HUDEP-2 (cell line): ENCODE data around the gene OR2AK2.

Experiments
- DNase-seq, 76 experiments: peaks; one replicate each; lab custom pipeline; 2025; ENCODE audit not compliant: unreplicated experiment in 76 of 76; lab: John Stamatoyannopoulos, UW

OR2AK2 gene

DNA sequence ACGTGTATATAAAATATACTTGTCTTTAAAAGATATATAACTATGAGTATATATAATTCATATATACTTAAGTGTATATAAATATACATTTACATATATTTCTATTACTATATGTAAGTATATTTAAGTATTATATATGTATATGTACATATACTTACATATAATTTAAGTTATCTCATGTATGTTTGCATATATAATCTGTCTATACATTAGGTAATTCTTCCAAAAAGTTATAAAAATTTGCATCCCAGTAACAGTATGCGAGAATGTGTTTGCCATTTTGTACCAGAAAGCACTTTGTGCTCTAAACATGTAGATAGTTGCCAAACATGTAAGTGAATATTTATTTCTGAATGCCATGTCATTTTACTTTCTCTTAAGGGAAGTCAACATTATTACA, at the start of gene OR2AK2:
OR2AK2 (plus strand) TSS at position 301 of the 400 bp plus-strand sequence. CDS start 144 bp downstream, outside the sequence.
- DNase-seq: no peak

DNA sequence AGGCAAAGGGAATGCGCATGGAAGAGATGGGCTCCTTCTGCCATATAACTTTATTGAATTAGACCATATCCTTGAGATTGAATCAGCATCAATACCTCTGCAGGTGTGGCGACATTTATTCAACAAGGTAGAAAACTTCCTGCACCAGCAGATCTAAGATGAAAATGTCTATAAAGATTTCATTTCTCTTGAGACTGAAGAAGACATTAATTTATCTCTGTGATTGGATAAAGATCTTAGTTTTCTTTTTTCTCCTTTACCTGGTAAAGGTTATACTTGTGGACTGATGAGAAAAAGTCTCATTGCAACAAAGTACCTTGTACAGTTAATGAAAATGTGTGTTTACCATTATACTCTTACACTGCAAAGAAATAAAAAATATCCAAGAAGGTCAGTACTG, 45.1 kb upstream of the OR2AK2 start, which contains the start of gene OR2T8:
OR2T8 (plus strand) TSS at position 301 of the 400 bp plus-strand sequence. CDS start 766 bp downstream, outside the sequence.
- no peak for DNase-seq

DNA sequence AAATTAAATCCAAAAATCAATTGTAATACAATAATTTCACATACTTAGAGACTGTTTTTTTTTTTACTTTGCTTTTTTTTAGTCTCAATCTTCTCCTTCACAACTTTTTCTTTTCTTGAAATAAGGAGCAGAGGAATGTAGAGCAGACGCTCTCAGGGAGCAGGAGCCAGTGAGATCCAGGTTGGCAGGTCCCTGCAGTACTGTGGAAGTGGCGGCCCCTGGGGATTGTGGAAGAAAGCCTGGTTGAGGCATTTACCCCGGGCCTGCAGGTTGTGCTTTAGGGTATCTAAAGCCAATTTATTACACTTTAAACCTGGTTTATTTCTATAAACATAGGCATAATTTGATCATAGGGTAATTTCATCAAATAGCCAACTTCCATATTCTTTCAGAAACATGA, 41.1 kb upstream of the OR2AK2 start:
- no peak for DNase-seq

- no peak for DNase-seq
Observed at GRCh38 chr1:247924868-247925267, 40.2 kb upstream of the OR2AK2 start, which contains the start of gene OR2AJ1. Gene OR2AJ1, plus strand, starts transcription at chr1:247924889. Its CDS starts 8,880 bp downstream, at chr1:247933769.

- no peak for DNase-seq
Observed at GRCh38 chr1:247933989-247934388, 31.0 kb upstream of the OR2AK2 start.

- no peak for DNase-seq
Observed at GRCh38 chr1:247935781-247936180, 29.3 kb upstream of the OR2AK2 start.

DNA sequence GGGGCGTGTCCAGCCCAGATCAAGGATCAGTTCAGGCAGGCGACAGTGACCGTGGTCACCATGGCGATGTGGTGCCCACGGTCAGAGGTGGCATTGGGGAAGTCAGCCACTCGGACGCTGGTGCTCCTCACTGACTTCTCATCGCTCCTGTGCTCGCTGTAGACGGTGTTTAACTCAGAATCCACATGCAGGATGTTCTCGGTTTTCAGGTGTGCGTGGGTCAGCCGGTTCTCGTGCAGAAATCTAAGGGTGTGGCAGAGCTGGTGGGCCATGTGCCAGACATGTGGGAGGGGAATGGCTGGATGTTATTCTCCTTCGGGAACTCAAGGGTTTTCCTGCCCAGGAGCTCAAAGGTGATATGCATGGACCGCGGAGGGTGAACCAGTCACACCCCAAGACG, 28.6 kb upstream of the OR2AK2 start:
- no peak for DNase-seq

- DNase-seq: peak; percentile 16 to 98 (median 92)
Observed at GRCh38 chr1:247936965-247937734, 27.9 kb upstream of the OR2AK2 start.

DNA sequence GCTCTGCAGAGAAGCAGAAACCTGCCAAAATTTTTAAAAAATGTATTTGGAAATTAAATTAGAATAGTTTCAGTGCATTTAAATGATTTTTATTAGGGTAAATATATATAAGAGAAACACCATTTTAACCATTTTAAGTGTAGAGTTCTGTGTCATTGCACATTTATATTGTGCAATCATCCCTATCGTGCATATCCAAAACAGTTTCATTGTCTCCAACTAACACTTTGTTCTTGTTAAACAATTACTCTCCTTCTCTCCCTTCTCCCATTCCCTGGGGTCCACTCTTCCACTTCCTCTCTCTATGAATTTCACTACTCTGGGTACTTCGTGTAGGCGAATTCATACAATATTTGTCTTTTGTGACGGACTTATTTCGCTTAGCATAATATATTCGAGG, 22.4 kb upstream of the OR2AK2 start:
- no peak for DNase-seq

DNA sequence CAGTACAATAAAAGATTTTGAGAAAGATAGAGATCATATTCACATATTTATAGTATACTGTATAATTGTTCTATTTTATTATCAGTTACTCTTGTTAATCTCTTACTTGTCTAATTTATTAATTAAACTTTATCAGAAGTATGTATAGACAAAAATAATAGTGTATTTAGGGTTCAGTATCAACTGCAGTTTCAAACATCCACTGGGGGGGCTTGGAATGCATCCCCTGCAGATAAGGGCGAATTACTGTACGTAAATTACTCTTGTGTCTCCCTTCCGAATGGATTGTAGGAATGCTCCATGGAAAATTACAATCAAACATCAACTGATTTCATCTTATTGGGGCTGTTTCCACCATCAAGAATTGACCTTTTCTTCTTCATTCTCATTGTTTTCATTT, 16.5 kb upstream of the OR2AK2 start, which contains the start of gene OR2L8:
OR2L8 (plus strand) TSS at position 301 of the 400 bp plus-strand sequence; CDS start at position 301, 0 bp downstream.
- no peak for DNase-seq

DNA sequence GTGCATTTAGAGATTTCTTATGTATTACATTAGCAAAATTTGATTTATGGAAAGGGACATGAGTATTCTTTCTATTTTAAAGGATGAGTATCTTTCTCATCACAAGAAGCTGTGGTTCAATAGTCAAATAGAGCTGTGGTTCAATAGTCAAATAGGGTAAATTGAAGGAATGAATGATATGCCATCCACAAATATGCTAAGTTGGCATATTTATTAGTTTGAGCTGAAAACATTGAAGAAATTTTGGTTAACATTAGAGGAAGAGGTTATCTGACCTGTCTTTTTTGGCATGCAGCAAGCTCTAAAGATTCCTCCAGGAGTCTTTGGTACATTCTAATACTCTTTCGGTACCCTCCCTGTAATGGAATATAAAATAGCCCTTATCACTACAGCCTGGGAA, 11.6 kb upstream of the OR2AK2 start:
- DNase-seq: no peak

GRCh38 chr1:247961791-247962190, 3.2 kb upstream of the OR2AK2 start:
- DNase-seq: peak in 2 of 76 experiments; percentile 3 to 11

DNA sequence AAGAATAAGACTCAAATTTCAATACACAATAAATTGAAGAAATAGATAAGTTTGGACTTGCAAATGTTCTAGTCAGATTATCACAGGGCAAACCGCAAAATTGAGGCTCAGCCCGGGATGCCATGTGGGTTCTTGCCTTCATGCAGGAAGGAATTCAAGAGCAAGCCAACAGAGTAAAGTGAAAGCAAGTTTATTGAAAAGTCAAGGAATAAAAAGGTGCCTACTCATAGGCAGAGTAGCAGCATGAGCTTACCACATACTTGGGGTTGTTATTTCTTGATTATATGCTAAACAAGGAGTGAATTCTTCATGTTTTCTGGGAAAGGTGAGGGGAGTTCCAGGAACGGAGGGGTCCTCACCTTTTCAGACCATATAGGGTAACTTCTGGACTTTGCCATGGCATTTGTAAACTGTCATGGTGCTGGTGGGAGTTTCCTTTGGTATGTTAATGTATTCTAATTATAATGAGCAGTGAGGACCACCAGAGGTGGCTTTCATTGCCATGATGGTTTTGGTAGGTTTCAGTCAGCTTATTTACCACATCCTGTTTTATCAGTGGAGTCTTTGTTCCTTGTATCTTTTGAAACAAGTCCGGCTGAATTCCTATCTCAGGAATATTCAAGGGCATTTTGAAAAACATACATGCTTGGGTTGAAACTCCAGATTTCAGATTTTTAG, 2.0 kb upstream of the OR2AK2 start:
- peak in 1 of 76 experiments; percentile 2 for DNase-seq

DNA sequence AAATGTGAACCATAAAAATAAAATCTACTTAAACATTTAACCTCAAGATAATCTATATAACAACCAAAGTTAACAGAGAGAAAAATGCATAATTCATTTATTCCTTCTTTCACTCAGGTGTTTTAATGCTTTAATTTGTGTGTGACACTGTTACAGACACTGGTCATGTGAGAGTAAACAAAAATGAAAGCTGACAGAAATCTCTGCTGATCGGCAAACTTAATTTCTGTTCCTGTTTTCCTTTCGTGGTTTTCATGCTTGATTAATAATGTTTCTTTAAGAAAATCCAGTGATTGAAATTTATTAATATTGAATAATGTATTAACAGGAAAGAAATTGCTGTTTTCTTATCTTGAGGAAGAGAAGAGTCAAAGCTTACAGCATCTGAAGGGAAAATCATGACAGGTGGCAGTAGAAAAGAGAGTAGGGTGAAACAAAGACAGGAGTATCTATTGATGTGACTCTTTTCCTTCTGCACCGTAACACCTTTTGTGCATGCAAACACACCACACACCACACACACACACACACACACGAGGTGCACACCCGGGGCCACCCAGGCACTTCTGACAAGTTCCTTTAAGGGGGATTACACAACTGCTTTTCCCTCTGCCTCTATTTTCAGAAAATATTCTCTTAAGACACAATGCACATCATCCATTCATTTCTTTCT, 1.6 kb downstream of the OR2AK2 start:
- no peak for DNase-seq

GRCh38 chr1:247992986-247993385, 28.0 kb downstream of the OR2AK2 start:
- DNase-seq: no peak

GRCh38 chr1:247998811-247999210, 33.8 kb downstream of the OR2AK2 start:
- DNase-seq: peak in 33 of 76 experiments; percentile 0 to 78 (median 36)

DNA sequence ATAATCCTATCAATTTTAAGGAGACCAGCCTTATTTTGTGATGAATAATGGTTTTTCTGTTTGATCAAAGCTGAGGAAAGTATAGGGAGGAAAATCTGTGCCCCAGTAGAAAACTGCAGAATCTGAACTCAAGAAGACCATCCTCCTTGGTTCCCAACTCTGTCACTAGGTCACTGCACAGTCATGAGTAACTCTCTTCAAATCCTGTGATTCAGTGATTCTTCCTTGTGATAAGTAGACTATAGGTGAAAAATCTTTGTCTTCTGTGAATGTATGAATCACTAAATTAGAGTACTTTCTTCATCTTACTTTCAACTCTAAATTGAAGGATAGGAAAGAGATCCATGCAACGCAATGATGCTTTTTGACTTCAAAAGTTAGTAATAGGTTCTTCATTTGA, 35.1 kb downstream of the OR2AK2 start:
- no peak for DNase-seq

DNA sequence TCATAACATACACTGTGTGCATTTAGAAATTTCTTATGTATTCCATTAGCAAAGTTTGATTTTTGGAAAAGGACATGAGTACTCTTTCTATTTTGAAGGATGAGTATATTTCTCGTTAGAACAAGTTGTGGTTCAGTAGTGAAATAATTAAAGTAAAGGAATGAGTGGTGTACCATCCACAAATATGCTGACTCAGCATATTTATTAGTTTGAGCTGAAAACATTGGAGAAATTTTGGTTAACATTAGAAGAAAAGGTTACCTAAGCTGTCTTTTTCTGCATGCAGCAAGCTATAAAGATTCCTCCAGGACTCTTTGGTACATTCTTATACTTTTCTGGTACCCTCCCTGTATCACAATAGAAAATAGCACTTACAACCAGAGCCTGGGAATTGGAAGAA, 42.7 kb downstream of the OR2AK2 start:
- DNase-seq: no peak

DNA sequence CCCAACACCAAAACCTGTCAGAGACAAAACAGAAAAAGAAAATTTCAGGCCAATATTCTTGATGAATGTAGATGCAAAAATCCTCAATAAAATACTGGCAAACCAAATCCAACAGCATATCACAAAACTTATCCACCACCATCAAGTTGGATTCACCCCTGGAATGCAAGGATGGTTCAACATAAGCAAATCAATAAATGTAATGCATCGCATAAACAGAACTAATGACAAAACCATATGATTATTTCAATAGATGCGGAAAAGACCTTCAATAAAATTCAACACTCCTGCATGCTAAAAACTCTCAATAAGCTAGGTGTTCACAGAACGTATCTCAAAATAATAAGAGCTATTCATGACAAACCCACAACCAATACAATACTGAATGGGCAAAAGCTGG, 44.6 kb downstream of the OR2AK2 start:
- no peak for DNase-seq

- no peak for DNase-seq
Observed at GRCh38 chr1:248013229-248013710, 48.2 kb downstream of the OR2AK2 start, which contains the start of gene OR2L5. Gene OR2L5, plus strand, starts transcription at chr1:248013660. Its CDS starts 8,288 bp downstream, at chr1:248021948.

DNA sequence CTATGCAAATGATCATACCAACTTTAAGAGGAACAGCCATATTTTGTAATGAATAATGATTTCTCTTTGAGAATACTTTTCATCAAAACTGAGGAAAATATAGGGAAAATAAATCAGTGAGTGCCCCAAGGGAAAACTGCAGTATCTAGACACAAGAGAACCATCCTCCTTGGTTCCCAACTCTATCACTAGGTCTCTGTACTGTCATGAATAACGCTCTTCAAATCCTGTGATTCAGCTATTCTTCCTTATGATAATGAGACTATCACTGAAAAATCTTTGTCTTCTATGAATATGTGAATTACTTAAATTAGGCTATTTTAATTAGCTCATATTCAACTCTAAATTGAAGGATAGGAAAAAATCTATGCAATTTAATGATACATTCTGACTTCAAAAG, 50.8 kb downstream of the OR2AK2 start:
- DNase-seq: no peak
